Mononuclear cell (primary cell): ENCODE measurements around the gene IFNL3. TPM values are rescaled to one million over a fixed set of nuclear protein-coding genes. Genes with fewer than 3 reads are reported as not detected.
"Not testable (repeated sequence)": the region's sequence is repeated elsewhere in the genome, so short reads cannot be mapped to it uniquely, and the experiment has no call there.

Experiments
- H3K27me3 ChIP-seq: 2 replicates; pipeline ENCODE4 v1.6.0; 2011; ENCODE audit warnings: low read length, control low read depth; ENCODE audit not compliant: insufficient read depth
- H3K4me1 ChIP-seq: 2 replicates; pipeline ENCODE4 v1.5.1; 2011; ENCODE audit warnings: mild to moderate bottlenecking, low read length, control low read depth; ENCODE audit not compliant: insufficient read depth
- H3K4me3 ChIP-seq: 2 replicates; pipeline ENCODE4 v1.5.1; 2011; ENCODE audit warnings: mild to moderate bottlenecking, low read length, moderate library complexity
- H3K9me3 ChIP-seq: 2 replicates; pipeline ENCODE4 v1.5.1; 2011; ENCODE audit warnings: low read depth, mild to moderate bottlenecking, control low read depth, low read length
- total RNA-seq: library from RNA; depleted of rRNA; stranded (reverse); fragments of >200 nt; gene quantifications from one replicate; pipeline ENCODE4 v1.2.3, GENCODE V29; 2012

Gene IFNL3
- total RNA-seq, 1 donor, result not detected

- peaks cover 4% of the 10 kb centered on the region for H3K4me1 ChIP-seq
- H3K27me3 ChIP-seq, result peaks cover 39% of the 10 kb centered on the region
- H3K4me3 ChIP-seq, result no peak overlapping the region
- no peaks in the 10 kb centered on the region for H3K9me3 ChIP-seq
Observed at GRCh38 chr19:39263912-39264305, 19.1 kb upstream of the IFNL3 start.

DNA sequence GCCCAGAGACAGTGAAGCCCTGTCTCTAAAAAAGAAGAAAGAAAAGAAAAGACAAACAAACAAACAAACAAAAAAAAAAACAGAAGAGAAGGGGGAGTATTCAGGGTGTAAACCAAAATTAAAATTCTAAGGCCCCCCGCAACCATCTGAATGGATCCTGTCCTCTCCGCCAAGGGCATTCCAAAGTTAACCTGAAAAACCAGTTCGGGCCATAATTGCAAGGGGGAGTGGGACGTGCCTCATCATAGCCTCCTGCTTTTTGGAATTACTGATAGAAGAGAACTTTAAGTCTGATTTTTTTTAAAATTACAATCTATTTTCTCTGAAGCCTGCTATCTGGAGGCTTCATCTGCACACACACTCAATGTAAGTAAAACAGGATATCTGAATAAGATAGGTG, 17.7 kb upstream of the IFNL3 start:
- Histone ChIP-seq H3K4me3 (no peak overlapping the region), H3K4me1 (peaks cover 4% of the 10 kb centered on the region), H3K9me3 (no peaks in the 10 kb centered on the region), H3K27me3 (peaks cover 39% of the 10 kb centered on the region)

DNA sequence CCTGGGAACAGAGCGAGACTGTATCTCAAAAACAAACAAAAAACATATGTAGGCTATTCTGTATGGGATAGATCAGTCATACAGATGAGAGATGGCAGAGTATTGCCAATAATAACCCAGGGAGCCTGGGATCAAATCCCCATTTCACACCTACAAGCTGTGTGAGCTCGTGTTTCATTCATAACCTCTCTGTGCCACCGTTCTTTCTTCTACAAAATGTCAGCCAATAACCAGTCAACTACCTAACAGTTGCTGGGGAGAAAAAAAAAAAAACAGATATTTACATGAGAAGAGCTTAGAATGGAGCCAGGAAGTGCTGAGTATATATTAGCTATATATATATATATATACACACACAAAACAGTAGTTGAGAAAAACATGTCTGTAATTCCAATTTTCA, 16.9 kb upstream of the IFNL3 start:
- no peak overlapping the region for H3K4me3 ChIP-seq
- H3K4me1 ChIP-seq, result peaks cover 4% of the 10 kb centered on the region
- no peaks in the 10 kb centered on the region for H3K9me3 ChIP-seq
- peaks cover 39% of the 10 kb centered on the region for H3K27me3 ChIP-seq

DNA sequence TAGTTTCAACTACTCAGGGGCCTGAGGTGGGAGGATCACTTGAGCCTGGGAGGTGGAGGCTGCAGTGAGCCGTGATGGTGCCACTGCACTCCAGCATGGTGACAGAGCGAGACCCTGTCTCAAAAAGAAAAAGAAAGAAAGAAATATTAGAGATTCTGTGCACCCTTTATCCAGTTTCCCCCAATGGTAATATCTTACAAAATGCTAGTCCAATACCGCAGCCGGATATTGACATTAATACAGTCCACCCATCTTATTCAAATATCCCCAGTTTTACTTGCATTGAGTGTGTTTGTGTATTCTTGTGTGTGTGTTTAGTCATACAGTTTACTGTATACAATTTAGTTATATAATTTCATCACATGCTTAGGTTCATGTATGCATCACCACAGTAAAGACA, 12.4 kb upstream of the IFNL3 start:
- H3K27me3 ChIP-seq, result peaks cover 8% of the 10 kb centered on the region
- no peaks in the 10 kb centered on the region for H3K4me1 ChIP-seq
- no peak overlapping the region for H3K4me3 ChIP-seq
- no peaks in the 10 kb centered on the region for H3K9me3 ChIP-seq

DNA sequence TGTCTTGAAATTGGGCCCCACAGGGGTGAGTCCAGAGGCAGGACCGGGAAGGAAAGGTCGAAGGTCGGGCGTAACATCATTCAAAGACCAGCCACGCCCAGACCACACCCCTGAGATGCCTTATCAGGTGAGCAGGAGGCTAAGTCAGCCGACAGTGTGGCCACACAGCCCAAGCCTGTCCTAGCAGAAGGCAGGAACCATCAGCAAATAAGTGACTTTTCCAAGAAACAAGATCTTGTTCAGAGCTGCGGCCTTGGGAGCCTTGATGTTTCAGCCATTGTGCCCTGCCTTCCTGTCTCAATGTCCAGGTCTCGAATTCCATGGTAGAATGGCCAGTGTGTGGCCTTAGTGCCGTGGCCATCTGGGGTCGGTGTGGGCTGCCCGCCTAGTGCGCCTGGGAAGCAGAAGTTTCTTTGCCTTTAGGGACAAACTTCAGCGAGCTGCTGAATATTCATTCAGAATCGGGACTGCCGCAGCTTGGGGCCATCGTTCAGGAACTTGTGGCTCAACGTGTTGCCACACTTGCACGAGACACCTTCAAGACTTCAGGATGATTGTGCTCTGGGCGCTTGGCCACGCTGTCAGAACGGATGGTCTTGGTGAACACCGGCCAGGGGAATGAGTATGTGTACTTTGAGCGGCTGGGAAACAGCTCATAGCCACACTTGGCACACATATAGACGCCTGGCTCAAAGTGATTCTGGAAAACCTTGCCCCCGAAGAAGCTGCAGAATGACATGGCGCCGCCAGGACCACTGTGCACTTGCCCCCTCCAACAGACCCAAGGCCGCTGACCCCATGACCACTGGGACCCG, 9.9 kb upstream of the IFNL3 start:
- H3K27me3 ChIP-seq, result no peaks in the 10 kb centered on the region
- H3K4me3 ChIP-seq, result no peak overlapping the region
- no peaks in the 10 kb centered on the region for H3K9me3 ChIP-seq
- no peaks in the 10 kb centered on the region for H3K4me1 ChIP-seq

- Histone ChIP-seq H3K27me3 (no peaks in the 10 kb centered on the region), H3K4me3 (no peak overlapping the region), H3K9me3 (no peaks in the 10 kb centered on the region), H3K4me1 (no peaks in the 10 kb centered on the region)
Observed at GRCh38 chr19:39253374-39254149, 8.8 kb upstream of the IFNL3 start.

- peaks cover 9% of the 10 kb centered on the region for H3K27me3 ChIP-seq
- no peaks in the 10 kb centered on the region for H3K9me3 ChIP-seq
- no peak overlapping the region for H3K4me3 ChIP-seq
Observed at GRCh38 chr19:39252458-39252857, 7.7 kb upstream of the IFNL3 start.

DNA sequence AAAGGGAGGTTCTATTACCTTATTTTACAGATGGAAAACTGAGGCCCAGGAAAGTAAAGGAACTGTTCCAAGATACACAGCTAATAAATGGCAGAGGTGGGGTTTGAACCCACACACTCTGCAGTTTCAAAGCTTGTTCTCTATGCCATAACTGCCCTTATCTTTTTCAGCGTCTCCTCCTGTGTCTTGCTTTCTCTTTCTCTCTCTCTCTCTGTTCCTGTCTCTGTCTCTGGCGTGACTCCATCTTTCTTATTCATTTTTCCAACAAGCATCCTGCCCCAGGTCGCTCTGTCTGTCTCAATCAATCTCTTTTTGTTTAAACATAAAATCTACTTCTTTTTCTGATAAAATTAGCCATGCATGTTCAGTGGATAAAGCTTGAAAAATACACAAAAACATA, 7.0 kb upstream of the IFNL3 start:
- H3K4me3 ChIP-seq, result no peak overlapping the region
- H3K27me3 ChIP-seq, result peaks cover 9% of the 10 kb centered on the region
- H3K4me1 ChIP-seq, result no peaks in the 10 kb centered on the region
- no peaks in the 10 kb centered on the region for H3K9me3 ChIP-seq

More at GRCh38 chr19:39252458-39252857, 7.7 kb upstream of the IFNL3 start:
- H3K4me1 ChIP-seq, result no peaks in the 10 kb centered on the region

DNA sequence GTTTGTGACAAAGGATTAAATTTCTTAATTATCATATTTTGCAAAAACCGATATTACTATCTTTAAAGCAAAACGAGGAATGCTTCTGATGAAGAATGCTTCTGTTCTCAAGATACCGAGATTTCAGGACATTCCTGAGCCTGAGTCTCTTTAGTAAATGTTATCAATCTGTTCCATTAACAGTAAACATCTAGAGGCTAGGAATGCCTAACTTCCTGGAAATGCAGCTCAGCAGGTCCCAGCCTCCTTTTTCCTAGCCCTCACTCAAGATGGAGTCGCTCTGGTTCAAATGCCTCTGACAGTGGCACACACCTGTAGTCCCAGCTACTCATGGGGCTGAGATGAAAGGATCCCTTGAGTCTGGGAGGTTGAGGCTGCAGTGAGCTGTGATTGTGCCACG, 6.3 kb upstream of the IFNL3 start:
- Histone ChIP-seq H3K4me1 (no peaks in the 10 kb centered on the region), H3K4me3 (no peak overlapping the region), H3K27me3 (peaks cover 9% of the 10 kb centered on the region), H3K9me3 (no peaks in the 10 kb centered on the region)

- Histone ChIP-seq H3K4me1 (no peaks in the 10 kb centered on the region), H3K27me3 (peaks cover 9% of the 10 kb centered on the region), H3K4me3 (no peak within 1 kb of the TSS), H3K9me3 (no peaks in the 10 kb centered on the region)
Observed at GRCh38 chr19:39248806-39249205, 4.0 kb upstream of the IFNL3 start, which contains the start of gene IFNL4. Gene IFNL4, minus strand, starts transcription at chr19:39248856.

GRCh38 chr19:39247701-39248664, 3.2 kb upstream of the IFNL3 start:
- Histone ChIP-seq H3K4me3 (no peak overlapping the region), H3K27me3 (peaks cover 9% of the 10 kb centered on the region), H3K4me1 (no peaks in the 10 kb centered on the region), H3K9me3 (no peaks in the 10 kb centered on the region)

- peaks cover 9% of the 10 kb centered on the region for H3K27me3 ChIP-seq
- H3K4me3 ChIP-seq, result no peak overlapping the region
- H3K4me1 ChIP-seq, result no peaks in the 10 kb centered on the region
- H3K9me3 ChIP-seq, result no peaks in the 10 kb centered on the region
Observed at GRCh38 chr19:39246951-39247669, 2.3 kb upstream of the IFNL3 start.

GRCh38 chr19:39245166-39245565, 360 bp upstream of the IFNL3 start:
- not testable (repeated sequence) for H3K27me3 ChIP-seq, H3K9me3 ChIP-seq, H3K4me3 ChIP-seq, H3K4me1 ChIP-seq

- not testable (repeated sequence) for H3K27me3 ChIP-seq, H3K4me3 ChIP-seq, H3K9me3 ChIP-seq, H3K4me1 ChIP-seq
Observed at GRCh38 chr19:39243741-39244140, 1.1 kb downstream of the IFNL3 start.
